A549 (cell line): Measurements from ENCODE around the gene SEC22C. TPM values are rescaled to one million over a fixed set of nuclear protein-coding genes. Genes with fewer than 3 reads are reported as not detected.

Experiments
- ATAC-seq, 2 experiments: fragments of 200-7000 bp in 1 of 2; fragments of >200 bp in 1 of 2; cut with Nextera tagmentation in 1 of 2; cut with Tn5 transposase in 1 of 2; 3 replicates each; pipeline versions ENCODE4 v1.8.0 to v1.9.1; 2018 to 2020; ENCODE audit warnings: mild to moderate bottlenecking in 1 of 2, moderate library complexity in 1 of 2
- CTCF ChIA-PET: fragments of 300-600 bp; sonication (Branson Sonifier 250); formaldehyde crosslinking; extraction: SDS; loops from one replicate; lab custom pipeline; 2021; ENCODE audit warnings: antibody characterized with exemption, inconsistent platforms; lab: Yijun Ruan, JAX
- POLR2A ChIA-PET: fragments of 350-600 bp; formaldehyde crosslinking; extraction: SDS; loops from one replicate; lab custom pipeline; 2021; ENCODE audit warnings: antibody characterized with exemption, inconsistent platforms; lab: Yijun Ruan, JAX
- DNase-seq, 2 experiments: peaks; one replicate each; pipeline versions ENCODE4 v3.0.0 to v3.0.0-alpha.2; 2011 to 2016; ENCODE audit warnings: low read depth in 1 of 2, low spot score in 1 of 2
- FAIRE-seq: peaks from 2 replicates; lab custom pipeline; 2011; peaks lifted over from hg19 to GRCh38; lab: Jason Lieb, UNC
- H3K27ac ChIP-seq, 2 experiments: fragments of >200 bp; sonication (Bioruptor Twin); formaldehyde crosslinking; 3 replicates each; pipeline ENCODE4 v1.5.1; 2016 to 2017
- H3K4me1 ChIP-seq: fragments of >200 bp; sonication (Bioruptor Twin); formaldehyde crosslinking; 3 replicates; pipeline ENCODE4 v1.6.1; 2016
- H3K4me2 ChIP-seq: fragments of >200 bp; sonication (Bioruptor Twin); formaldehyde crosslinking; 3 replicates; pipeline ENCODE4 v1.6.1; 2016
- H3K4me3 ChIP-seq: fragments of >200 bp; sonication (Bioruptor Twin); formaldehyde crosslinking; 3 replicates; pipeline ENCODE4 v1.5.1; 2016
- H3K9me3 ChIP-seq: fragments of >200 bp; sonication (Bioruptor Twin); formaldehyde crosslinking; 3 replicates; pipeline ENCODE4 v1.6.1; 2016
- BHLHE40 ChIP-seq: IDR thresholded peaks from 2 replicates; pipeline ENCODE4 v1.6.1; 2012; ENCODE audit warnings: low read depth, low read length, inconsistent platforms
- CEBPB ChIP-seq, 2 experiments: fragments of >200 bp in 1 of 2; sonication (Bioruptor Twin) in 1 of 2; formaldehyde crosslinking in 1 of 2; IDR thresholded peaks; 2 replicates each; pipeline ENCODE4 v1.6.1; 2012 to 2016
- EHF ChIP-seq: fragments of 250-450 bp; sonication (Bioruptor Pico); IDR thresholded peaks from 2 replicates; pipeline ENCODE4 v1.5.0; 2020; ENCODE audit warnings: mild to moderate bottlenecking
- EP300 ChIP-seq, 2 experiments: fragments of >200 bp; sonication (Bioruptor Twin); formaldehyde crosslinking; IDR thresholded peaks; 2 replicates in 1 of 2; 3 replicates in 1 of 2; pipeline ENCODE4 v1.6.1; 2016 to 2017
- GATA3 ChIP-seq: IDR thresholded peaks from 2 replicates; pipeline ENCODE4 v1.6.1; 2012; ENCODE audit warnings: borderline replicate concordance
- HDAC2 ChIP-seq: fragments of 200-600 bp; sonication (generic); IDR thresholded peaks from 2 replicates; pipeline ENCODE4 v1.6.1; 2016
- HOXA7 ChIP-seq: fragments of 250-450 bp; sonication (Bioruptor Pico); IDR thresholded peaks from 2 replicates; pipeline ENCODE4 v1.5.0; 2020; ENCODE audit warnings: mild to moderate bottlenecking, moderate library complexity
- HOXB5 ChIP-seq: fragments of 250-450 bp; sonication (Bioruptor Pico); IDR thresholded peaks from 2 replicates; pipeline ENCODE4 v1.5.0; 2020; ENCODE audit warnings: mild to moderate bottlenecking, moderate library complexity
- JUNB ChIP-seq: fragments of >200 bp; sonication (Bioruptor Twin); formaldehyde crosslinking; IDR thresholded peaks from 2 replicates; pipeline ENCODE4 v1.6.1; 2016
- KDM5A ChIP-seq: fragments of 200-600 bp; sonication (generic); IDR thresholded peaks from 2 replicates; pipeline ENCODE4 v1.6.1; 2016; ENCODE audit warnings: antibody characterized with exemption, mild to moderate bottlenecking
- NPAS2 ChIP-seq: fragments of 250-450 bp; sonication (Bioruptor Pico); IDR thresholded peaks from 2 replicates; pipeline ENCODE4 v1.8.0; 2022; ENCODE audit warnings: mild to moderate bottlenecking, moderate library complexity, borderline replicate concordance
- POLR2A ChIP-seq: IDR thresholded peaks from 2 replicates; pipeline ENCODE4 v1.6.1; 2012; ENCODE audit warnings: mild to moderate bottlenecking, low read length
- ZSCAN20 ChIP-seq: fragments of 250-450 bp; sonication (Bioruptor Pico); IDR thresholded peaks from 2 replicates; pipeline ENCODE4 v1.8.0; 2022; ENCODE audit warnings: mild to moderate bottlenecking, moderate library complexity
- WGBS: methylation state at CpG from one replicate; pipeline ENCODE4 v1.1.6; 2017; ENCODE audit errors: missing lambda C conversion rate; 5-methylcytosine and 5-hydroxymethylcytosine counted together
- polyA plus RNA-seq, 4 experiments: library from polyadenylated mRNA; depleted of rRNA in 3 of 4; stranded (reverse); fragments of >200 nt; fragmentation: RNase III in 1 of 4; extraction: RNeasy Plus Mini Kit Qiagen cat#74134 plus additional on column Dnase treatment in 1 of 4; gene quantifications; 2 replicates in 3 of 4; 3 replicates in 1 of 4; pipeline ENCODE4 v1.2.3, GENCODE V29; 2011 to 2017
- TF ChIP-seq, protein P1 (sequence below): fragments of 250-450 bp; sonication (Bioruptor Pico); IDR thresholded peaks from 2 replicates; pipeline ENCODE4 v1.5.0; 2021; ENCODE audit warnings: mild to moderate bottlenecking, moderate library complexity, borderline replicate concordance
- TF ChIP-seq, protein P2 (sequence below): IDR thresholded peaks from 2 replicates; pipeline ENCODE4 v1.6.1; 2012
- TF ChIP-seq, protein P3 (sequence below): IDR thresholded peaks from 2 replicates; pipeline ENCODE4 v1.6.1; 2012; ENCODE audit warnings: low read depth, borderline replicate concordance
- TF ChIP-seq, protein P4 (sequence below): fragments of 150-350 bp; IDR thresholded peaks from 2 replicates; pipeline ENCODE4 v1.6.1; 2014; ENCODE audit warnings: low read depth, mild to moderate bottlenecking, low read length
- TF ChIP-seq, protein P5 (sequence below): fragments of >200 bp; sonication (Bioruptor Twin); formaldehyde crosslinking; IDR thresholded peaks from 2 replicates; pipeline ENCODE4 v1.6.1; 2016
- TF ChIP-seq, protein P6 (sequence below): fragments of >200 bp; sonication (Bioruptor Twin); formaldehyde crosslinking; IDR thresholded peaks from 3 replicates; pipeline ENCODE4 v1.5.1; 2016

Gene SEC22C
- polyA plus RNA-seq, 2 of the 4 experiments (the other 2 are of a cell fraction), result 31.0 to 36.2 TPM

GRCh38 chr3:42518800-42519567, 62.8 kb downstream of the SEC22C start:
- Histone ChIP-seq H3K4me1 (no peaks in the 10 kb centered on the region), H3K27ac (no peak overlapping the region), H3K4me2 (no peak overlapping the region), H3K4me3 (no peak overlapping the region), H3K9me3 (no peaks in the 10 kb centered on the region)
- ATAC-seq (peak in 1 of 2 experiments; percentile 45; a peak in 2 of 6 replicates), DNase-seq (no peak), FAIRE-seq (no peak)
- ChIA-PET CTCF (interaction anchor here (1.5 to 1.7 kb wide), 2 partner anchors 14 to 28 kb away, joined by 3 to 5 read pairs; no protein-coding TSS in a partner anchor), POLR2A (no interaction called here)
- WGBS, result 38% methylated on average over 2 of the region's 6 CpGs
- TF ChIP-seq, protein P1, sequence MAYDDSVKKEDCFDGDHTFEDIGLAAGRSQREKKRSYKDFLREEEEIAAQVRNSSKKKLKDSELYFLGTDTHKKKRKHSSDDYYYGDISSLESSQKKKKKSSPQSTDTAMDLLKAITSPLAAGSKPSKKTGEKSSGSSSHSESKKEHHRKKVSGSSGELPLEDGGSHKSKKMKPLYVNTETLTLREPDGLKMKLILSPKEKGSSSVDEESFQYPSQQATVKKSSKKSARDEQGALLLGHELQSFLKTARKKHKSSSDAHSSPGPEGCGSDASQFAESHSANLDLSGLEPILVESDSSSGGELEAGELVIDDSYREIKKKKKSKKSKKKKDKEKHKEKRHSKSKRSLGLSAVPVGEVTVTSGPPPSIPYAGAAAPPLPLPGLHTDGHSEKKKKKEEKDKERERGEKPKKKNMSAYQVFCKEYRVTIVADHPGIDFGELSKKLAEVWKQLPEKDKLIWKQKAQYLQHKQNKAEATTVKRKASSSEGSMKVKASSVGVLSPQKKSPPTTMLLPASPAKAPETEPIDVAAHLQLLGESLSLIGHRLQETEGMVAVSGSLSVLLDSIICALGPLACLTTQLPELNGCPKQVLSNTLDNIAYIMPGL (CRISPR knock-in tag), result no peak
- TF ChIP-seq GATA3 (no peak), EHF (CRISPR knock-in tag) (no peak), HOXB5 (CRISPR knock-in tag) (no peak)

GRCh38 chr3:42517117-42517516, 64.7 kb downstream of the SEC22C start:
- FAIRE-seq (no peak), ATAC-seq (no peak), DNase-seq (no peak)
- H3K27ac ChIP-seq, result no peak overlapping the region
- no peaks in the 10 kb centered on the region for H3K9me3 ChIP-seq
- H3K4me2 ChIP-seq, result no peak overlapping the region
- 14% methylated on average over 3 of the region's 4 CpGs for WGBS
- CTCF ChIA-PET, result interaction anchor here (0.8 to 1.7 kb wide), 3 partner anchors 30 to 287 kb away, joined by 3 to 5 read pairs (median 4); no protein-coding TSS in a partner anchor
- no peak for TF ChIP-seq ZSCAN20 (CRISPR knock-in tag)
- TF ChIP-seq HDAC2, result no peak
- TF ChIP-seq EP300 (IDR thresholded peaks at IDR 0.05), result no peak
- H3K4me3 ChIP-seq, result no peak overlapping the region
- POLR2A ChIA-PET, result no interaction called here
- H3K4me1 ChIP-seq, result no peaks in the 10 kb centered on the region

- DNase-seq (no peak), ATAC-seq (no peak), FAIRE-seq (no peak)
- Histone ChIP-seq H3K4me2 (no peak overlapping the region), H3K4me3 (no peak overlapping the region), H3K9me3 (no peaks in the 10 kb centered on the region), H3K27ac (no peak overlapping the region), H3K4me1 (no peaks in the 10 kb centered on the region)
- TF ChIP-seq HOXA7 (CRISPR knock-in tag), result no peak
- TF ChIP-seq NPAS2 (CRISPR knock-in tag), result no peak
- no peak for TF ChIP-seq HDAC2
- TF ChIP-seq, protein P2, sequence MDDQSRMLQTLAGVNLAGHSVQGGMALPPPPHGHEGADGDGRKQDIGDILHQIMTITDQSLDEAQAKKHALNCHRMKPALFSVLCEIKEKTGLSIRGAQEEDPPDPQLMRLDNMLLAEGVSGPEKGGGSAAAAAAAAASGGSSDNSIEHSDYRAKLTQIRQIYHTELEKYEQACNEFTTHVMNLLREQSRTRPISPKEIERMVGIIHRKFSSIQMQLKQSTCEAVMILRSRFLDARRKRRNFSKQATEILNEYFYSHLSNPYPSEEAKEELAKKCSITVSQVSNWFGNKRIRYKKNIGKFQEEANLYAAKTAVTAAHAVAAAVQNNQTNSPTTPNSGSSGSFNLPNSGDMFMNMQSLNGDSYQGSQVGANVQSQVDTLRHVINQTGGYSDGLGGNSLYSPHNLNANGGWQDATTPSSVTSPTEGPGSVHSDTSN, result no peak
- TF ChIP-seq, protein P1 (CRISPR knock-in tag), result no peak
- TF ChIP-seq, protein P3, sequence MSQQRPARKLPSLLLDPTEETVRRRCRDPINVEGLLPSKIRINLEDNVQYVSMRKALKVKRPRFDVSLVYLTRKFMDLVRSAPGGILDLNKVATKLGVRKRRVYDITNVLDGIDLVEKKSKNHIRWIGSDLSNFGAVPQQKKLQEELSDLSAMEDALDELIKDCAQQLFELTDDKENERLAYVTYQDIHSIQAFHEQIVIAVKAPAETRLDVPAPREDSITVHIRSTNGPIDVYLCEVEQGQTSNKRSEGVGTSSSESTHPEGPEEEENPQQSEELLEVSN, result no peak
- no peak for TF ChIP-seq POLR2A
- TF ChIP-seq, protein P4, sequence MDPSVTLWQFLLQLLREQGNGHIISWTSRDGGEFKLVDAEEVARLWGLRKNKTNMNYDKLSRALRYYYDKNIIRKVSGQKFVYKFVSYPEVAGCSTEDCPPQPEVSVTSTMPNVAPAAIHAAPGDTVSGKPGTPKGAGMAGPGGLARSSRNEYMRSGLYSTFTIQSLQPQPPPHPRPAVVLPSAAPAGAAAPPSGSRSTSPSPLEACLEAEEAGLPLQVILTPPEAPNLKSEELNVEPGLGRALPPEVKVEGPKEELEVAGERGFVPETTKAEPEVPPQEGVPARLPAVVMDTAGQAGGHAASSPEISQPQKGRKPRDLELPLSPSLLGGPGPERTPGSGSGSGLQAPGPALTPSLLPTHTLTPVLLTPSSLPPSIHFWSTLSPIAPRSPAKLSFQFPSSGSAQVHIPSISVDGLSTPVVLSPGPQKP, result no peak
- TF ChIP-seq JUNB, result no peak
- no peak for TF ChIP-seq KDM5A
- TF ChIP-seq BHLHE40, result no peak
- TF ChIP-seq, protein P5, sequence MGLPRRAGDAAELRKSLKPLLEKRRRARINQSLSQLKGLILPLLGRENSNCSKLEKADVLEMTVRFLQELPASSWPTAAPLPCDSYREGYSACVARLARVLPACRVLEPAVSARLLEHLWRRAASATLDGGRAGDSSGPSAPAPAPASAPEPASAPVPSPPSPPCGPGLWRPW, result no peak
- TF ChIP-seq, protein P6, sequence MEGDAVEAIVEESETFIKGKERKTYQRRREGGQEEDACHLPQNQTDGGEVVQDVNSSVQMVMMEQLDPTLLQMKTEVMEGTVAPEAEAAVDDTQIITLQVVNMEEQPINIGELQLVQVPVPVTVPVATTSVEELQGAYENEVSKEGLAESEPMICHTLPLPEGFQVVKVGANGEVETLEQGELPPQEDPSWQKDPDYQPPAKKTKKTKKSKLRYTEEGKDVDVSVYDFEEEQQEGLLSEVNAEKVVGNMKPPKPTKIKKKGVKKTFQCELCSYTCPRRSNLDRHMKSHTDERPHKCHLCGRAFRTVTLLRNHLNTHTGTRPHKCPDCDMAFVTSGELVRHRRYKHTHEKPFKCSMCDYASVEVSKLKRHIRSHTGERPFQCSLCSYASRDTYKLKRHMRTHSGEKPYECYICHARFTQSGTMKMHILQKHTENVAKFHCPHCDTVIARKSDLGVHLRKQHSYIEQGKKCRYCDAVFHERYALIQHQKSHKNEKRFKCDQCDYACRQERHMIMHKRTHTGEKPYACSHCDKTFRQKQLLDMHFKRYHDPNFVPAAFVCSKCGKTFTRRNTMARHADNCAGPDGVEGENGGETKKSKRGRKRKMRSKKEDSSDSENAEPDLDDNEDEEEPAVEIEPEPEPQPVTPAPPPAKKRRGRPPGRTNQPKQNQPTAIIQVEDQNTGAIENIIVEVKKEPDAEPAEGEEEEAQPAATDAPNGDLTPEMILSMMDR, result no peak
- no peak for TF ChIP-seq CEBPB (IDR thresholded peaks at IDR 0.05)
- ChIA-PET CTCF (interaction anchor here (0.8 kb wide), 2 partner anchors 269 to 287 kb away, joined by 3 to 4 read pairs; no protein-coding TSS in a partner anchor), POLR2A (no interaction called here)
- WGBS, result 100% methylated on average over 1 of the region's 5 CpGs
Observed at GRCh38 chr3:42516443-42516842, 65.3 kb downstream of the SEC22C start.
